Nephron progenitor cell (in vitro differentiated cells): ENCODE measurements around the gene LDAH.

ENCODE experiments used
- DNase-seq: peaks from one replicate; pipeline ENCODE4 v3.0.0; 2021
- H3K27ac Mint-ChIP-seq: 2 replicates; pipeline ENCODE4 v1.8.0; 2021; ENCODE audit warnings: mild to moderate bottlenecking, moderate library complexity, mixed read lengths
- H3K27me3 Mint-ChIP-seq: 2 replicates; pipeline ENCODE4 v1.8.0; 2021; ENCODE audit warnings: mild to moderate bottlenecking, low read depth, mixed read lengths; ENCODE audit not compliant: poor library complexity
- H3K36me3 Mint-ChIP-seq: 2 replicates; pipeline ENCODE4 v1.8.0; 2021; ENCODE audit warnings: low read depth, mixed read lengths
- H3K4me1 Mint-ChIP-seq: 2 replicates; pipeline ENCODE4 v1.8.0; 2021; ENCODE audit warnings: mixed read lengths
- H3K4me3 Mint-ChIP-seq: 2 replicates; pipeline ENCODE4 v1.8.0; 2021; ENCODE audit warnings: mild to moderate bottlenecking, moderate library complexity, mixed read lengths
- H3K9me3 Mint-ChIP-seq: 2 replicates; pipeline ENCODE4 v1.8.0; 2021; ENCODE audit warnings: mild to moderate bottlenecking, moderate library complexity, mixed read lengths
- TF ChIP-seq, protein P1 (sequence below): fragments of 200-600 bp; sonication (generic); IDR thresholded peaks from 2 replicates; pipeline ENCODE4 v1.5.0; 2021; ENCODE audit warnings: antibody characterized with exemption

The LDAH gene

DNA sequence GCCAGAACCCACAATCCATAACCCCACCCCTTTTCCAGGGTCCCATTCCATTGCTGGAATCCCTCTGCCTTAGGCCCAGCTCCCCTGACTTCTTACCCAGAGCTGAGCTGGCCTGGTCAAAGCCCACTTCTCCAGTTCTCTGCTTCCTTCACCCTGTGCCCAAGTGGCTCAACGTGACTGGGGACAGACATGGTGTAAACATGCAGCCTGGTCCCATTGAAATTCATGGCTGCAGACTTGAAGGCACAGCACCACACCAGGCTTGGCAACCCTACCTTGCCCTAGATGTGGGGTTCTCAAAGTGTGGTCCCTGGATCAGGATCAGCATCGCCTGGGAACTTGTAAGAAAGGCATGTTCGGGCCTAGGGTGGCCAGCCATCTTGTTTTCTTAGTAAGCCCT, 175.7 kb downstream of the LDAH start:
- no peaks in the 10 kb centered on the region for H3K9me3 Mint-ChIP-seq

DNA sequence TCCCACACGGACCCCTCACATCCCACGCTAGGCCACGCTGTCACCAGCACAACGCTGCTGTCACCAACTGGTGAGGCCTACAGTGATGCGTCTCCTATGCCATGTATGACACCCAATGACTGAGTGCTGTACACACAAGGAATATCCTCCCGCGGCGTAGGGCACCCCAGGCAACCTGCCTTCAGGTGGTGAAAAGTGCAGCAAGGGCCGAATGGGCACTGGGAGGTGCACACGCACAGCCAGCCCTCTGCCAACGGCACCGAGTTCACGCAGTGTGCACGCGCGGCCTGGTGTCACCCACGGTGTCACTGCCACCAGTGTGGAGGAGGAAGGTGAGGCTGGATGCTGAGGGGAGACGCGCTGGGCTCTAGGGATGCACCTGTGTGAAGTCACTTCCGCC, 176.5 kb downstream of the LDAH start:
- H3K4me3 Mint-ChIP-seq, result no peak overlapping the region
- TF ChIP-seq, protein P1, sequence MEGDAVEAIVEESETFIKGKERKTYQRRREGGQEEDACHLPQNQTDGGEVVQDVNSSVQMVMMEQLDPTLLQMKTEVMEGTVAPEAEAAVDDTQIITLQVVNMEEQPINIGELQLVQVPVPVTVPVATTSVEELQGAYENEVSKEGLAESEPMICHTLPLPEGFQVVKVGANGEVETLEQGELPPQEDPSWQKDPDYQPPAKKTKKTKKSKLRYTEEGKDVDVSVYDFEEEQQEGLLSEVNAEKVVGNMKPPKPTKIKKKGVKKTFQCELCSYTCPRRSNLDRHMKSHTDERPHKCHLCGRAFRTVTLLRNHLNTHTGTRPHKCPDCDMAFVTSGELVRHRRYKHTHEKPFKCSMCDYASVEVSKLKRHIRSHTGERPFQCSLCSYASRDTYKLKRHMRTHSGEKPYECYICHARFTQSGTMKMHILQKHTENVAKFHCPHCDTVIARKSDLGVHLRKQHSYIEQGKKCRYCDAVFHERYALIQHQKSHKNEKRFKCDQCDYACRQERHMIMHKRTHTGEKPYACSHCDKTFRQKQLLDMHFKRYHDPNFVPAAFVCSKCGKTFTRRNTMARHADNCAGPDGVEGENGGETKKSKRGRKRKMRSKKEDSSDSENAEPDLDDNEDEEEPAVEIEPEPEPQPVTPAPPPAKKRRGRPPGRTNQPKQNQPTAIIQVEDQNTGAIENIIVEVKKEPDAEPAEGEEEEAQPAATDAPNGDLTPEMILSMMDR, result no peak
- H3K27me3 Mint-ChIP-seq, result peaks cover 12% of the 10 kb centered on the region
- no peak overlapping the region for H3K27ac Mint-ChIP-seq
- no peaks in the 10 kb centered on the region for H3K9me3 Mint-ChIP-seq
- H3K4me1 Mint-ChIP-seq, result peaks cover 48% of the 10 kb centered on the region
- DNase-seq, result no peak
- H3K36me3 Mint-ChIP-seq, result no peaks in the 10 kb centered on the region

More for the DNA sequence above, 175.7 kb downstream of the LDAH start:
- no peak overlapping the region for H3K4me3 Mint-ChIP-seq
- TF ChIP-seq, protein P1, result no peak
- H3K36me3 Mint-ChIP-seq, result no peaks in the 10 kb centered on the region
- H3K4me1 Mint-ChIP-seq, result peaks cover 48% of the 10 kb centered on the region
- peaks cover 16% of the 10 kb centered on the region for H3K27me3 Mint-ChIP-seq
- DNase-seq, result no peak
- H3K27ac Mint-ChIP-seq, result no peak overlapping the region

DNA sequence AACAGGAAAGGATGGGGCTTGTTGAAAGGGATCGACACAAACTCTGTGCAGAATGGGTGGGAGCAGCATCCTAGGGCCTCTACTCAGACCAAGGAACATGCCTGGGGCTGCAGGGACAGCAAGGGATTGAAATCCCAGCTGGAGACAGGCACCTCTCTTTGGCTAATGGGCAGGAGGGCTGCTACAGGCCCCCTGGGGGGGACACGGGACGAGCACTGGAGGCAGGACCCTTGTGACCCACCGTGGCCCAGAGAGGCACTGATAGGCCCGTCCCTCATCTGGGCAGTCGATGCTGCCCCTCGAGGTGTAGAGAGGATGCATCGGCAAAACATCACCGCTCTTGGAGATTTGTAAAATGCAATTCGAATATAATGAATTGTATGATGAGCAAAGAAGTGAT, 177.1 kb downstream of the LDAH start:
- no peak for DNase-seq
- peaks cover 48% of the 10 kb centered on the region for H3K4me1 Mint-ChIP-seq
- TF ChIP-seq, protein P1, result no peak
- no peaks in the 10 kb centered on the region for H3K36me3 Mint-ChIP-seq
- H3K27me3 Mint-ChIP-seq, result peaks cover 12% of the 10 kb centered on the region
- H3K4me3 Mint-ChIP-seq, result no peak overlapping the region
- H3K9me3 Mint-ChIP-seq, result no peaks in the 10 kb centered on the region
- no peak overlapping the region for H3K27ac Mint-ChIP-seq

DNA sequence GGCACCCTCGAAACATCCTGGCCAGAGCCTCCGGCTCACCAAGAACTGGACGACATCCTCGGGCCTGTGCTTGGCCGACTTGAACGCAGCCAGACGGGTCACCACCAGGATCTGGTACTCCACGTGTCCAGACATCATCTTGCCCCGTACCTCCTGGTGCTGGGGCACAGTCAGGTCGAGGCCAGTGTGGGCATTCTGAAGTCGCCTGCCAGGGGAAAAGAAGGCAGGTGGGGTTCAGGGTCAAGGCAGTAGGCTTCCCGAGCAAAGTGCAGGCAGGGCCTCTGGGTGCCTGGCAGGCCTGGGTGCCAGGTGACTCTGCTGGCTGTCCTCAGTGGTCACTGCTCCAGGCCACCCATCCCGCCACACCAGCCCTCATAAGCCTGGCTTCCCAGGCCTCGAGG, 177.6 kb downstream of the LDAH start:
- Mint-ChIP-seq H3K27ac (no peak overlapping the region), H3K36me3 (no peaks in the 10 kb centered on the region), H3K4me1 (peaks cover 45% of the 10 kb centered on the region), H3K4me3 (no peak overlapping the region), H3K27me3 (peaks cover 12% of the 10 kb centered on the region), H3K9me3 (no peaks in the 10 kb centered on the region)
- no peak for DNase-seq
- TF ChIP-seq, protein P1, result no peak

DNA sequence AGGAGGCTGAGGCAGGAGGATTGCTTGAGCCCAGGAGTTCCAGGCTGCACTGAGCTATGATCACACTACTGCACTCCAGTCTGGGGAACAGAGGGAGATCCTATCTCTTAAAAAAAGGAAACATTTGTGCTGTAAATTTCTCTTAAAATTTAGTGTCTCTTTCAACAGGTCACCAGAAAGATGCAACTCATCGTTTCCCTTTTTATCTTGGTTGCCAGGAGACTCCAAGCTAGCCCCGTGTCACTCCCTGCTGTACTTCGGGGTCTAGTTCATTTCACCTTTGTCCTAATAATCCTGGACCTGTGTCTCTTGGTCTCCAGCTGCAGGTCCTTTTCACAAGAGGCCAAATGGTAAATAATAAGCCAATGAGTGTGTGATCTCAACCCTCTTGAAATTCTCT, 179.1 kb downstream of the LDAH start:
- TF ChIP-seq, protein P1, result no peak
- H3K4me1 Mint-ChIP-seq, result peaks cover 30% of the 10 kb centered on the region
- H3K9me3 Mint-ChIP-seq, result no peaks in the 10 kb centered on the region
- no peak overlapping the region for H3K4me3 Mint-ChIP-seq
- H3K36me3 Mint-ChIP-seq, result no peaks in the 10 kb centered on the region
- no peak overlapping the region for H3K27ac Mint-ChIP-seq
- no peak for DNase-seq
- peaks cover 7% of the 10 kb centered on the region for H3K27me3 Mint-ChIP-seq

DNA sequence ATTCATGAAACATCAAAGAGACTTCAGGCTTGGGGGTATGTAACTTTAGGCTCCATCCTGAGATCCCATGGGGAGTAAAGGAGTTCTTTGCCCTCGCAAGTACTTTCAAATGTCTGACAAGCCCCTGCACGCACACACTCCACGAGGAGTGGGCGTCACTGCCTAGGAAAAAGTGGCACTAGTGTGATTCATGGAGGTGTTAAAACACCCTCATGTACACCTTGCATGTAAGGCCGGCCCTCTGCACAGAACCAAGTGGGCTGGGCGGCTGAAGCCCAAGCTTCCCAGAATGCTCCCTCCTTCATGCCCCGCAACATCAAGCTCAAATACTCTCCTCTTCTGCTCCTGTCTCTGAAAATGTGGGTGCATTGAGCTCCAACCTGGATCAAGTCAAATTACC, 179.8 kb downstream of the LDAH start:
- no peaks in the 10 kb centered on the region for H3K36me3 Mint-ChIP-seq
- H3K27me3 Mint-ChIP-seq, result peaks cover 7% of the 10 kb centered on the region
- TF ChIP-seq, protein P1, result no peak
- peaks cover 23% of the 10 kb centered on the region for H3K4me1 Mint-ChIP-seq
- H3K9me3 Mint-ChIP-seq, result no peaks in the 10 kb centered on the region
- no peak for DNase-seq
- H3K27ac Mint-ChIP-seq, result no peak overlapping the region
- H3K4me3 Mint-ChIP-seq, result no peak overlapping the region
